Measurements from ENCODE around the gene JAG1.

JAG1 gene

GRCh38 chr20:10669843-10670446 is 3.9 kb downstream of the JAG1 start:
- Histone ChIP-seq H3K79me2 (ENCODE audit: insufficient read depth, low read length) (no peaks in the 10 kb centered on the region), H3K9ac (ENCODE audit: low read length) (no peak overlapping the region), H3F3A (ENCODE audit: insufficient read depth) (peaks cover 5% of the 10 kb centered on the region; the same call in 1 of the 2 replicates), H3K4me2 (ENCODE audit: low read depth, low read length, poor library complexity, severe bottlenecking) (peak overlapping the region; percentile 36), H3K36me3 (ENCODE audit: low read length) (no peaks in the 10 kb centered on the region), H3K4me3 (ENCODE audit: insufficient read depth, low read length, poor library complexity, severe bottlenecking) (no peak overlapping the region), H3K9me3 (ENCODE audit: insufficient read depth, low read length) (no peaks in the 10 kb centered on the region), H3K9me2 (replicated peaks; ENCODE audit: insufficient read depth, low read length) (no peaks in the 10 kb centered on the region), H3K27ac (ENCODE audit: low read depth, low read length) (no peak overlapping the region), H2AFZ (ENCODE audit: low read depth, low read length, severe bottlenecking) (no peak overlapping the region), H4K20me1 (ENCODE audit: low read depth, low read length) (no peaks in the 10 kb centered on the region), H3K27me3 (ENCODE audit: low read length) (no peaks in the 10 kb centered on the region)
- TF ChIP-seq EZH2phosphoT487 (conservative IDR thresholded peaks at IDR 0.05; ENCODE audit: low read length) (no peak), CTCF (IDR thresholded peaks at IDR 0.05; ENCODE audit: insufficient read depth, low read length, poor library complexity, severe bottlenecking) (no peak)

GRCh38 chr20:10668677-10669368 is 5.0 kb downstream of the JAG1 start:
- Histone ChIP-seq H3K9ac (ENCODE audit: low read length) (no peak overlapping the region), H3K79me2 (ENCODE audit: insufficient read depth, low read length) (no peaks in the 10 kb centered on the region), H3K27ac (ENCODE audit: low read depth, low read length) (no peak overlapping the region), H3F3A (ENCODE audit: insufficient read depth) (peaks cover 5% of the 10 kb centered on the region; the same call in 1 of the 2 replicates), H3K4me2 (ENCODE audit: low read depth, low read length, poor library complexity, severe bottlenecking) (no peak overlapping the region), H3K9me3 (ENCODE audit: insufficient read depth, low read length) (no peaks in the 10 kb centered on the region), H3K27me3 (ENCODE audit: low read length) (no peaks in the 10 kb centered on the region), H3K4me3 (ENCODE audit: insufficient read depth, low read length, poor library complexity, severe bottlenecking) (no peak overlapping the region), H2AFZ (ENCODE audit: low read depth, low read length, severe bottlenecking) (no peak overlapping the region), H3K9me2 (replicated peaks; ENCODE audit: insufficient read depth, low read length) (no peaks in the 10 kb centered on the region), H4K20me1 (ENCODE audit: low read depth, low read length) (no peaks in the 10 kb centered on the region), H3K36me3 (ENCODE audit: low read length) (no peaks in the 10 kb centered on the region)
- TF ChIP-seq EZH2phosphoT487 (conservative IDR thresholded peaks at IDR 0.05; ENCODE audit: low read length) (no peak), CTCF (IDR thresholded peaks at IDR 0.05; ENCODE audit: insufficient read depth, low read length, poor library complexity, severe bottlenecking) (no peak)

GRCh38 chr20:10667560-10668167 is 6.1 kb downstream of the JAG1 start:
- H3K79me2 ChIP-seq (ENCODE audit: insufficient read depth, low read length) = no peaks in the 10 kb centered on the region
- TF ChIP-seq EZH2phosphoT487 (conservative IDR thresholded peaks at IDR 0.05; ENCODE audit: low read length) = no peak
- TF ChIP-seq CTCF (IDR thresholded peaks at IDR 0.05; ENCODE audit: insufficient read depth, low read length, poor library complexity, severe bottlenecking) = no peak
- H3K27ac ChIP-seq (ENCODE audit: low read depth, low read length) = no peak overlapping the region
- no peaks in the 10 kb centered on the region for H3K9me2 ChIP-seq (replicated peaks; ENCODE audit: insufficient read depth, low read length)
- H3K36me3 ChIP-seq (ENCODE audit: low read length) = no peaks in the 10 kb centered on the region
- H3K9me3 ChIP-seq (ENCODE audit: insufficient read depth, low read length) = no peaks in the 10 kb centered on the region
- H3K4me3 ChIP-seq (ENCODE audit: insufficient read depth, low read length, poor library complexity, severe bottlenecking) = no peak overlapping the region
- no peaks in the 10 kb centered on the region for H3K27me3 ChIP-seq (ENCODE audit: low read length)
- no peak overlapping the region for H3K9ac ChIP-seq (ENCODE audit: low read length)
- peaks cover 5% of the 10 kb centered on the region; the same call in 1 of the 2 replicates for H3F3A ChIP-seq (ENCODE audit: insufficient read depth)
- no peaks in the 10 kb centered on the region for H4K20me1 ChIP-seq (ENCODE audit: low read depth, low read length)
- no peak overlapping the region for H3K4me2 ChIP-seq (ENCODE audit: low read depth, low read length, poor library complexity, severe bottlenecking)
- H2AFZ ChIP-seq (ENCODE audit: low read depth, low read length, severe bottlenecking) = no peak overlapping the region

Measured in SU-DHL-6 (cell line).